ENCODE data around the gene DCAF10.
A peak's percentile ranks its signal among the peaks of the same experiment; 100 is the strongest.
"Not testable (repeated sequence)": the region's sequence is repeated elsewhere in the genome, so short reads cannot be mapped to it uniquely, and the experiment has no call there.

DCAF10 gene

DNA sequence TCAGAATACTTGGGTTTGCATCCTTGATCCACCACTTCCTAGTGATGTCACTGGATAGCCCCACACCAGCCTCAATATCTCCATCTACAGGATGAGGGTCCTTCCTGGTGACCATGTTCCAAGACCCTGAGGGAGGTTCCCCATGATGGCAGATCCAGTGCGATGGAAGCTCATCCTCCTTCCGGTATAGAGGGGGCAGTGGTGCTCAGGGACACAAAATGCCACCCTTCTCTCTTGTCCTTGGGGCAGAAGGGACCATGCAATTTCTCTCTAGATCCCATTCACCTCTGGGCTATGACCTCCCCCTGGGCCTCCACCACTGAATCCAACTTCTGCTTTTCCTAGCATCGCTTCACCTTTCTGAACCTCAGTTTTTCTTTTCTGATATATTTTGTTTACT, 108.7 kb downstream of the DCAF10 start:
- DNase-seq (ENCODE audit: low spot score), result peak; percentile 15

DNA sequence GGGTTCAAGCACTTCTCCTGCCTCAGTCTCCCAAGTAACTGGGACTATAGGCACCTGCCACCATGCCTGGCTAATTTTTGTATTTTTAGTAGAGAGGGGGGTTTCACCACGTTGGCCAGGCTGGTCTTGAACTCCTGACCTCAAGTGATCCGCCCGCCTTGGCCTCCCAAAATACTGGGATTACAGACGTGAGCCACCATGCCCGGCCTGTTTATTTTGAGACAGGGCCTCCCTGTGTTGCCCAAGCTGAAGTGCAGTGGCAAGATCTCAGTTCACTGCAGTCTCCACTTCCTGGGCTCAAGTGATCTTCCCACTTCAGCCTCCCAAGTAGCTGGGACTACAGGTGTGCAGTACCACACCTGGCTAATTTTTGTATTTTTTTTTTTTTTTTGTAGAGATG, 109.2 kb downstream of the DCAF10 start:
- not testable (repeated sequence) for DNase-seq (ENCODE audit: low spot score)

DNA sequence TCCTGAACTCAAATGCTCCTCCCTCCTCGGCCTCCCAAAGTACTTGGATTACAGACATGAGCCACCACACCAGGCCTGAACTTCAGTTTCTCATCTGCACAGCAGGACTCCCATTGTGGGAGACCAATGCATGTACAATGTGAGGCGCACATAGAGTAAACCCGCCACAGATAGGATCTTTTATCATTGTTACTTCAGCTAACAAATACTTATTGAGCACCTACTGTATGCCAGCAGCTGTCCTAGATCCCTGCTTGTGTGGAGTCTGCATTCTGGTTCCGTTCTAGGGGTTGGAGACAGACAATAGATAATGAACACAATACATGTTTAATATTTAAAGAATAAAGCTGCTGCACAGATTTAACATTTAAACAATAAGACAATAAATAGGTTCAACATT, 109.7 kb downstream of the DCAF10 start:
- no peak for DNase-seq (ENCODE audit: low spot score)

DNA sequence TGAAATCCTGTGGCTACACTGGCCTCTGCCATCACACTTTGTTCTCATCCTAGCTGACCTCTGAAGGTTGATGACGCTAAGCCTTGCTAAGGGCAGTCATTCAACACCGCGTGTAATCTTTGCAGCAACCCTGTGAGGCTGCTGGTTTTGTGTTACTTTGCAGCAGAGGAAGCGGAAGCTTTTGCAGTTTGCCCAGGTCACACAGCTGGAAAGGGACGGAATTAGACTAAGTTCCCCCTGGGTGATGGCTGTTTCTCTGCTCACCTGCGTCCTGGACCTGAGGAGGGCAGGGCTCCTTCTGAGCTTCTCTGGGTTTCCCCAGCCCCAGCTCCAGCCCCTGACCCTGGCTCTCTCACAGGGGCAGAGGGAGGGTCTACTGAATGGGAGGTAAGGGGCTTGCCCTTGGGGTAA, 110.7 kb downstream of the DCAF10 start:
- DNase-seq (ENCODE audit: low spot score), result no peak

DNA sequence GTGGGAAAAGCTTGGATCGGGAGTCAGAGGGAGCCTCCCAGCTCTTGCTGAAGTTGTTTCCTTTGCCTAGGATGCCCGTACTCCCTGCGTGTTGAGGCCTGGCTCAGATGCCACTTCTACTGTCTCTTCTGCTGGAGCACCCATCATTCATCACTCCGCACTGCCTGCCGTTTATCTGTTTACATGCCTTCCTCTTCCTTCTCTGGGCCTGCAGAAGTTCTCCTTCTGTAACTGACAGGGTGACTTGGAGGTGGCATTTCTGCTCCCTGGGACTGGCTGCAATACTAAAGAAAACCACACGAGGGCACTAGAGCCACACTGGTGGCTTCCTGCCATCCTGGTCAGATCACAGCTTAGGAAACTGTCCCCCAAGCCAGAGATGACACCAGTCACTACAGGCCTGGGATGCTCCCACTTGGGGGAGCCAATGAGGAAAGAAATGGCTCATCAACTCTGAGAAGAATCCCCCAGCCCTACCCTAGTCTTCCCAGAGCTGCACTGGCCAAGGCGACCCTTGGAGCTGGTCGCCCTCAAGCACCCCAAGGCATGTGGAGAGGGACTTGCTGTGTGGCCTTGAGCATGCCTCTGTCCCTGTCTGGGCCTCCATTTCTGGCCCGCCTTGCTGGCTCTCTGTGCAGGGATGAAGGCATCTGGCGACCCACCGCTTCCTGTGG, 113.0 kb downstream of the DCAF10 start:
- peak; percentile 94 for DNase-seq (ENCODE audit: low spot score)

DNA sequence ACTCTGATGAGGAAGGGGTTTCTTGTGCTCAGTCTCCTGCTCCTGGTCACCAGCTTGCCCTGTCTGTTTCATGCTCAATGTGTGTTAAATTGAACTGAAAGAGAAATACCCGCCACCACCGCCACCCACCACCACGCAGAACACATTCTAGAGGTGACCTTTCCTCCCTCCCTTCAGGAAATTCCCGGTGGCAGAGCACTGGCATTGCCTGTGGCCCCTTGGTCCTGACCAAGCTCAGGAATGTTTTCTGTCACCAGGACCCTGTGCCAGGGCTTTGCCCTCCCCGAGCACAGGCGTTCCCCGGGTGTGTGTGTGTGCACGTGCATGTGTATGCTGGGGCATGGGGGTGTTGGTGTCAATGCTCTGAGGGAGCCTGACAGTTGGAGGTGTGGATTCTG, 113.6 kb downstream of the DCAF10 start:
- no peak for DNase-seq (ENCODE audit: low spot score)

DNA sequence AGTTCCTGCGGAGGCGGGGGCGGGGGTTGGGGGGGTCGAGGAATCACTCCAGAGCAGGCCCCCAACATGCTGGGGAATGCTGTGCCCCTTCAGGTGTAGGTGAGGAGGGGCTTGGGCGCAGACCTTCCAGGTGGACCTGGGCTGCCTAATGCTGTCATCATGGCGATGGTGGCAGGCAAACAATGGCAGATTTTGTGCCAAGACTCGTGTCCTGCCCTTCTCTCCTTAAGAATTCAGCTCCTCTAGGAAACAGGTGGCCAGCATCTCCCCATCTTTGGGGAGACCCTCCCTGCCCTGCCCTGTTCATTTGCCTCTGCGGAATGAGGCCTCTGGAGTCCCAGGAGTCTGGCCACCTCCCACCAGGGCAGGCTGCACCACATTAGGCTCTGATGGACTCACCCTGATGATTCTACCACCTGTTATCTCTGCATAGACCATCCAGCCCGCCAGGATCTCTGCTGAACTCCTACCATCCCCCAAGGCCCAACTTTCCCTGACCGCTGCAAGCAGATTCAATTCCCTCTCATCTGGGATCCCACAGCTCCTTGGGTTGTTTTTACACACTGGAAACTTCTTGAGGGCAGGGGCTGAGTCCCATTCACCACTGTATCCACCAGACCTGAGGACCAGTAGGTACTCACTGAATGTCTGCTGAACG, 114.2 kb downstream of the DCAF10 start:
- DNase-seq (ENCODE audit: low spot score), result no peak

DNA sequence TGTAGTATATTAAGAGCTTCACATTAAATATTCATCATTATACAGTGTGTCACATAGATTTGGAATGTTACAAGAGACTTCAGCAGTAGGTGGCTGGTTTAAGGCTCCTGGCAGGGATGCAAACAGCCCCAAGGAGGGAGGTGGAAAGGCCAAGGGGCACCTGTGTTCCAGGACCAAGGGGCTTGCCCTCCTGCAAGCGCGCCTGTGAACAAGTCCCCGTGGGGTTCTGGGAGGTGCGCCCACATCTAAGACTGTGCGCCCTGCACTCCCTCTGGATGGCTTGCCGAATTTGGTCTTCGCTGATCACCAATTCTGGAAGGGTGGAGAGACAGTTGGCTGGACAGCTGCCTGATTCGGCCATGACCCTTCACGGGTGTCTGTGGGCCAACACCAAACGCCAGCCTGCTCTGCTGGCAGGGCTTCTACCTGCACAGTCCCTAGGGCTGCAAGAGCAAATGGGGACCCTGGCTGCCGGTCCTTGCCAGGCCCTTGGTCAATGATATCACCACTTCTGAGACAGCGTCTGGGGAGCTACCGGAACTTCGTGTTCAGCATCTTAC, 115.4 kb downstream of the DCAF10 start:
- no peak for DNase-seq (ENCODE audit: low spot score)

DNA sequence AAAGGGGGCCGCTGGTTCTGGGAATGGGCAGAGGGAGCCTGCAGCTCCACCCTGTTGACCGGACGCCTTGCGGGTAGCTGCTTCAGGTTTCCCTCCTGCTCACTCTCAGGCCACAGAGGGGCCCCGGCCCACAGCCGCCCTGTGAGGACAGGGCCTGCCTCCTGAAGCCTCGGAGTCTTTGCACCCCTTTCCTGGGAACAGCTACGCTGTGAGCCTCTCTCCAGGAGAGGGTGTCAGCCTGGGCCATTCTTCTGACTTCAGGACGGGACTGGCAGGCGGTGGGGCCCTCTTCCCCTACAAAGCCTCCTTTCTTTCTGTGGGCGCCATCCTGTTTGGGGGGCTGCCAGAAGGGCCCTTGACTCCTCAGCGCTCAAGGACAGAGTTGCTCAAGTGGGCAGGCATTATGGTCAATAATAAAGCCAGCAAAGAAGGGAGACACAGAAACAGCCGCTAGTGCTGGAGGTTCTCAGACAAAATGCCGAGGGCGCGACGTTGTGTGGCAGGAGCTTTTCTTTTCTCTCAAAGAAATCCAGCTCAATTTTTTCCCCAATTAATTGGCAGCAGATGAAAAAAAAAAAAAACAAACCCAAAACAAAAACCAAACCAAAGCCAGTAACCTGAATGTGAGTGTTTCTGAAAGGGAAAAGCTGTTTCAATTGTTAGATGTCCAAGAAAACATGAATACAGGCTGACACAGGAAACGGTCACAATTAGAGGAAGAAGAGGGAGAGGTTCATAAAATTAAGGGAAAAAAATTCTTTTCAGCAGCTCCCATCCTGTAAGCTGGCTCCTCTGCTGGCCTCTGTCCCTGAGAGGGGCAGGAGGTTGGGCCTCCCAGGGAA, 116.1 kb downstream of the DCAF10 start:
- no peak for DNase-seq (ENCODE audit: low spot score)

Data from ecto neural progenitor cell (in vitro differentiated cells).